ENCODE measurements around the gene SLC16A9.
"Not testable (repeated sequence)": the region's sequence is repeated elsewhere in the genome, so short reads cannot be mapped to it uniquely, and the experiment has no call there.

Gene SLC16A9

DNA sequence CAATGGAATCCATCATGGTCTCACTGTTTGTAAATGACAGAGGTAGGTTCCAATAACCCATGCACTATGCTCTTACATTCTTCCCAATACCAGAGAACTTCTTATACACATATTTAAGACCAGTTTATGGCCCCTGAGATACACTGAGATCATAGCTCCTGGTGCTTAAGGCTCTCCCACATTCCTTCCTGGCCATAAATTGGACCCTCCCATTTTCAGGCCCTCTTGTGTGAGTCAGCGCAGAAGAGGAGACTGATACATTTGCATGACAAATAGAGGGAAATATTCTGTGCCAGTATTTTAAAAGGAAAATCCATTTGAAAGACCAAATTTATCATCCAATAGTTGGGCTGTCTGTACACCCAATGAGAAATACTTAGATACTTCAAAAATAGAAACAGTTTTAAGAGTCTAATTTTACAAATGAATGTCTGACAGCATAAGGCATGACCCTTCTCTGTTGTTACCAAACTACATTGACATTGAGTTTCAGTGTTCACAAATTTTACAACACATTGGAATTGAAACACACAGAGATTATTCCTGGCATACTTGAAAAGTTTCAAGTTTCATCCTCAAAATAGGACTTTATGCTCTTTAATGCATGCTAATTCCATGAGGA is 35.3 kb downstream of the SLC16A9 start:
- no peak for FAIRE-seq

DNA sequence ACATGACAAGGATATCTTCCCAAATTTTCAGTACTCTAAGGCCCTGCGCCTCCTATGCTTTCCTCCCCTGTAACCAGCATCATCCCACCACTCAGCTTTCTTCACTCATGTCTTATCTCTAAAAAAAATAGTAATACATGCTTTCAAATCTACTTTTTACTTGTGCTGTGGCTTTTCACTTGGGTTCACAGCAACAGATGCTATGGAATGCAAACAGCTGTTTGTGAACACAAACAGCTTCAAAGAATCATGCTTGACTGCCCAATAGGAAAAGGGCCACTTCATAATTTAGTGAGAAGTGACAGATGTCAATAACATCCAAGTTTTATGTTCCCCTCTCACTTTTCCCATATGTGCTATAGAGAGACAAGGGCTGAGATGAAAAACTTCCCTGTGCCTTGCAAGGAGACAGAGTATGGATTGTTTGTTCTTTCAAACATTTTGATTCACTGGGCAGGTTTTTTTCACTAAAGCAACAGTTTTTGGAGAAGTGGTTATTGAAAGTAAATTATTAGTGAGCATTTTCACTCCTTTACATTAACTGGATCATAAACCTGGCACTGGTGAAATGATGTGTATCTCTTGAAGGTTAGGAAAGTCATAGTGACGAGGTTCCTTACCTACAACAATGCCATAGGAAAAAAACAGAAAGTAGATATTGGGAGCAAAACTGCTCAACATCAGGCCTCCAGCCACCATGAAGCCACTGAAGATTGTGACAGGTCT is 37.3 kb downstream of the SLC16A9 start:
- no peak for FAIRE-seq

DNA sequence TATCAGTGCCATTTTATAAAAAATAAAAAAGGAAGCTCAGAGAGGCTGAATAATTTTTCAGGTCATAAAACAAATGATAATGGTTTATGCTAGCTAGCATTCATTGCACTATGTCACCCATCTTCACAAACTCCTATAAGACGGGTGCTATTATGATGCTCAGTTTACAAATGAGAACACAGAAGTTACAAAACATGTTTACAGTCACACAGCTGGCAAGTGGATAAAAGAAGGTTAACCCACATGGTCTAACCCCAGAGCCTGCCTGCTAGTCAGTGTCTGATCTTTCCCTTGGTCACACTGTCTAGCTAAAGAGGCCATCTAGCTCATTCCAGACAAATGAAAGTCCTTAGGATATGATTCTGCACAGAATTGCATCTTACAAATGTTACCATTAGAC is 39.4 kb downstream of the SLC16A9 start:
- no peak for FAIRE-seq

DNA sequence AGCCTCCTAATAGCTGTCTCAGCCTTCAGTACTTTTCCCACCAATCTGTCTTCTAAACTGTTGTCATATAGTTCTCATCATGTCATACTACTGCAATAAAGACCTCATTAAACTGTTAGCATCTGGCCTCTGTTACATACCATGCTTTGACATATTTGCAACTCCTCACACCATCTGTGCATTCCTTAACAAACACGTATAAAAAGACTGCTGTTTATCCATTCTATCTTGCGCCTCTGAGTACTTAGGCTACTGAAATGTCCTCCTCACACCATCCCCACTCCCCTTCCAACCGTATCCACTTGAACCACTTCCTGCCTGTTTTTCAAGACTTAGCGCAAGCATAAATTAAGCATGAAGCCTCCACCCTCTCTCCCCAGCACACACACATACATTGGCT is 41.6 kb downstream of the SLC16A9 start:
- FAIRE-seq = no peak

DNA sequence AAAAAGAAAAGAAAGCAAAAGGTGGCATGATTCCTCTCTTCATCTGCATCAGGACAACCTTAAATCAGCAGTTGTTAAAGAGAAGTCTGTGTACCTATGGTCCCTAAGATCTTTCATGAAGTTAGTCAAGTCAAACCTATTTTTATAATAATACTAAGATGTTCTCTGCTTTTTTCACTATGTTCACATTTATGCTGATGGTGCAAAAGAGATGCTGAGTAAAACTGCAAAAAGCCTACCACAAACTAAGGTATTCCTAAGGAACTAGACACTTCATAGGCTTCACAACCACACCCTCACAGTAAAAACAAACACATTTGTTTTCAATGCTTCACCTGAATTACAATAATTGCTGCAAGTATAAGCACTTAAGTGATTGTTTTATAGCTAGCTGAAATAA is 43.3 kb downstream of the SLC16A9 start:
- no peak for FAIRE-seq

DNA sequence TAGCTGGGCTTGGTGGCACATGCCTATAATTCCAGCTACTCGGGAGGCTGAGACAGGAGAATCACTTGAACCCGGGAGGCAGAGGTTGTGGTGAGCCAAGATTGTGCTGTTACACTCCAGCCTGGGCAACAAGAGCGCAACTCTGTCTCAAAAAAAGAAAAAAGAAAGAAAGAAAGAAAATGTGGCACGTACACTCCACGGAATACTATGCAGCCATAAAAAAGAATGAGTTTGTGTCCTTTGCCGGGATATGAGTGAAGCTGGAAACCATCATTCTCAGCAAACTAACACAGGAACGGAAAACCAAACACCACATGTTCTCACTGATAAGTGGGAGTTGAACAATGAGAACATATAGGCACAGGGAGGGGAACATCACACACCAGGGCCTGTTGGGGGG is 46.4 kb downstream of the SLC16A9 start:
- FAIRE-seq = not testable (repeated sequence)

DNA sequence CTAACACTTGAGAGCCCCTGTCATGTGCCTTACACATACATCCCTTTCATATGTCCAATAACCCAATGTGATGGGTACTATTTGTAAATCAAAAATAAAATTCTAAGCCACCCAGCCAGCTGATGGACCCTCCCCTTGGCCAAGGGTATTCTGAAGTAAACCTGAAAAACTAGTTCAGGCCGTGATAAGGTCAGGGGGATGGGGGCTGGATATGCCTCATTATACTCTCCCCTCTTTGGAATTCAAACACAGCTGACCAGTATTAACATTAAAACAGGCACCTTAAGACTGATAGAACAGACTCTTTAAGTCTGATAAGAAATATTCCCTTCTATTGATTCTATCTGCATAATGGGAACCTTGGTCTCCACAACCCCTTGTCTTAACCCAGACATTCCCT is 51.9 kb downstream of the SLC16A9 start:
- FAIRE-seq = no peak

DNA sequence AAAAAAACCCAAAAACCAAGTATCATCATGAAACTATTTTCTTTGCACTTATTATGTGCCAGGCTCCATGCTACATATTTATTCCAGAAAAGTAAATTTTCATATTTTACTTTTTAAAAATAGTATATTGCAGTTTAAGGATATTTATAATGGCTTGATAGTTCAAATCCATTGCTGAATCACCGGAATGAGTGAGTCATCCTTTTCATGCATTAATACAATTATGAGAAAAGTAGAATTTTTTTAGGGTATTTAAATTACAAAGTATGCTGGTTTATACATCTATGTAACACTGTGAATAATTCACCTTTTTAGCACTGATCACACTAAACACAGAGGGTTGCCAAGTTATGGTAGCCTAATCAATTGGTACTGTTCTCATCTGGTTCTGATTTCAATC is 54.3 kb downstream of the SLC16A9 start:
- no peak for FAIRE-seq

DNA sequence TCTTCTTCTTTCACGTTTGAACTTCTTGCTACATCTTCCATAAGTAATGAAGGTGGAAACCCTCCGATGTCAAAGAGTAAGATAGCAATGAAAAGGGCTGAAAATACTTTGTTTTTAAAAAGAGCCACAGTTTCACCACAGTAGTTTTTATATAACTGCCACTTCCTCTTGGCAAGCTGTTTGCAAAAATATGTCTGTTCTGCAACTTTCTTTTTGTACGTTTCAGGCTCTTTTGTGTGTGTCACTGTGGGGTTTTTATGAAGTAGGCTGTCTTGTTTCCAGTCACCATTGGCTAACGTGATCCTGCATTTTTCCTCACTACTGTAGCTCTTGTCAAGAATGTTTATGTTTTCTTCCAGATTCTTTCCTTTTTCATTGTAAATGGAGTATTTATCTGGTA is 55.6 kb downstream of the SLC16A9 start:
- FAIRE-seq = no peak

DNA sequence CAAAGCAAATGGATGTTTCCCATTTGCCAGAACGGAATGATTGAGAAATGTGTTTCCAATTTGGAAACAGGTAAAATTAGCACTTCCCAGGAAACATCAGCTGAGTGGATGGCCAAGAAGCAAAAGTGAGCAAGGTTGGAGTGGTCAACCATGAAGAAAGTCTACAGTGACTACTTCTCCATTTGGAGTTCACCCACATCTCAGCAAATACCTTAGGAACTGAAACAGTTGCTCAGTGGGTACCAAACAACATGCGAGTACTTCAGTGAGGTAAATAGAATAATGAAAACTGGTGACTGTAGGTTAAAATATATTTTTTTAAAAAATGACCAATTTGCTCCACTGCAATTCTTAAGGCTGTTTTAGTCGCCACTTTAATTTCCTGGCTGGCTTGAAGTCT is 57.7 kb downstream of the SLC16A9 start:
- FAIRE-seq = no peak

DNA sequence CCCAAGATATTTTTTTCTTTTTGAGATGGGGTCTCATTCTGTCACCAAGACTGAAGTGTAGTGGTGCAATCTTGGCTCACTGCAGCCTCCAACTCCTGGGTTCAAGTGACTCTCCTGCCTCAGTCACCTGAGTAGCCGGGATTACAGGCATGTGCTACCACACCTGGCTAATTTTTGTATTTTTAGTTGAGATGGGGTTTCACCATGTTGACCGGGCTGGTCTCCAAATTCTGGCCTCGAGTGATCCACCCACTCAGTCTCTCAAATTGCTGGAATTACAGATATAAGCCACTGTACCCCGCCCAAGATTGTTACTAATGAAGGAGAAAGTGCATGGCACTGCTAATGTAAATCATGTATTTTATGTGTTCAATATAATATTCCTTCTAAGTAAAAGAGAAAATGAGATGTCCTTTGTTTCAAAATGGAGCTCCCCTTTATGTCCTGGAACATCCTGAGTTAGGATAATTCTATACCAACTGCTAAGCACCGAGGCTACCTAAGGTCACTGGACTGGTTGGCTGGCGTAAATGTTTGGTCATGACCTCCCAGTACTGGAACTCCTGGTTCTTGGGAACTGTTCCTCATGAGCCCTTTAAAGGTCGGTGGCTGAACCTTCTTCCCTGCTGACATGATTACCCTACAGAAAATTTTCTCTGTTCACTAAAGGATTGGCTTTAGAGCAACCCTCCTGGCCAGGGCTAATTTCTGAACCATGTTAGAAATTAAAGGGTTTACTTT is 59.9 kb downstream of the SLC16A9 start:
- no peak for FAIRE-seq

DNA sequence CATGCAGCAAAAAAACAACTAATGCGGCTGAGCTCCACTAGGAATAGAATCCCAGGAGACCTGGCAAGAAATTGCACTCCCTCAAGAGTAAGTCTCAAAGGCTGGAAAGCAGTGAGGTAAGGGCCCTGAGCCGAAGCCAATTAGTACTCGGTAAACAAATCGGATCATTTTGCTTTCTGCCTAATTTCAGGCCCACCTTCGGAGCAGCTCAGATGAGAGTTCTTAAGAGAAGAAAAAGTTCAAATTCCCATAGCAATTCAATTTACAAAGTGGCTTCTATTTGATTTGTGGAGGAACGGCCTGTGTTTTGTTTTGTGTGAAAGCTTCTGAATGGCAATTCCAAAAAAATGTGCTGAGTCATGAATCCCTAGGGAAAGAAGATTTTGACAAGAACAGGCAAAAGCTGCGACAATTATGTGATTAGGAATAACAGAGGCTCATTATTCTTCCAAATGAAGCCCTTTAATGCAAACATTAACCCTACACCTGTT is 60.9 kb downstream of the SLC16A9 start:
- FAIRE-seq = no peak

DNA sequence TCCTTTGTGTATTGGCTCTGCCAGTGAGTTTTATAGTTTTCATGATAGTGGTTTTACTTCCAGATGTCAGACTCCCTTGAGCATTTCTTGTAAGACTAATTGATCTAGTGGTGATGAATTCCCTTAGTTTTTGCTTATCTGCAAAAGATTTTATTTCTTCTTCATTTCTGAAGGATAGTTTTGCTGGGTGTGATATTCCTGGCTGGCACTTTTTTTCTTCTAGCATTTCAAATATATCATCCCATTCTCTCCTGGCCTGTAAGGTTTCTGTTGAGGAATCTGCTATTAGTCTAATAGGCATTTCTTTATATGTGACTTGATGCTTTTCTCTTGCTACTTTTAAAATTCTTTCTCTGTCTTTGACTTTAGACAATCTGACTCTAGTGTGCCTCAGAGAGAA is 64.8 kb downstream of the SLC16A9 start:
- FAIRE-seq = no peak

DNA sequence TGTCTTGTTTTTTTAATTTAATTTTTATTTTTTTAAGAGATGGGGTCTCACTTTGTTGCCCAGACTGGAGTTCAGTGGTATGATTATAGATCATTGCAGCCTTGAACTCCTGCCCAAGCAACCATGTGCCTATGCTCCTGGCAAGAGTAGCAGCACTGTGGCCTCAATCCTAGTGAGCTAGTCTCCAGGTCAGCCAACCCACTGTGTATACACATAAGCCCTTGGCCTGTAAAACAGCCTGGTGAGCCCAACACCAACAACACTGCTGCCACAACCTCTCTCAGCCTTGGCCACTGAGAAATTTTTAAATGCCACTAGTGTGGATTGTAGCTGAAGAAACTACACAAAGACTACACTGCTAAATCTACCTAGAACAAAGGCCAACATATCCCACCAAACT is 68.0 kb downstream of the SLC16A9 start:
- FAIRE-seq = not testable (repeated sequence)

DNA sequence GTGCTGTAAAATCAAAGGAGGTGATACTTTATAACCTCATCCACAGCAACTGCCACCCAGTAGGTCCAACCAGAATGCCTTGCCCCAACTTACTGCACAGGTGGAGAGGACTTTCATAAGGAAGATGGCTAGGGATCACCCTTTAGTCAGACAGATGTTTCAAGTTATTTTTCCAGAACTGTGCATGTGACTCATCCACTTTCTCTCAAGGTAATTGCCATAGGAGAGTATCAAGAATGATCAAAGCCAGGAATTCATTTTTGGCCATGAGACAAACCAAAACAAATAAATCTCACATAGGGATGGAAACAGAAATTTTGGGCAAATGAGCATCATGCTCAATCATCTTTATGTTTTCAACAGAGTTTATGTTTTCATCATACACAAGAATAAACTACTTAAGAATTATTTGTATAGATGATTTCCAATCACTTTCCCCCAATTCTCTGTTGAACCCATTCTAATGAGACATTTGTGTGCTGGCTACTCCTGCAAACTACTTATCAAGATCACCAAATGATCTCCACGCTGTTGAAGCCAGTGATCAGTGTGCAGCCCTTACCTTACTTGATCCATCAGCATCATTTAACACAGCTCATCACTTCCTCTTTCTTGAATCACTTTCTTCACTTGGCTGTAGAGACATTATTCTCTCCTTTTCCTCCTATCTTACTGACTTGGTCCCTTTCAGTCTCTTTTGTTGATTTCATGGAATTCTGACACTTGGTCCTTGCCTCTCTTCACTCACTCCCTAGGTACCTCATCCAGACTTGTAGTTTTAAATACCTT is 74.0 kb downstream of the SLC16A9 start:
- FAIRE-seq = no peak

DNA sequence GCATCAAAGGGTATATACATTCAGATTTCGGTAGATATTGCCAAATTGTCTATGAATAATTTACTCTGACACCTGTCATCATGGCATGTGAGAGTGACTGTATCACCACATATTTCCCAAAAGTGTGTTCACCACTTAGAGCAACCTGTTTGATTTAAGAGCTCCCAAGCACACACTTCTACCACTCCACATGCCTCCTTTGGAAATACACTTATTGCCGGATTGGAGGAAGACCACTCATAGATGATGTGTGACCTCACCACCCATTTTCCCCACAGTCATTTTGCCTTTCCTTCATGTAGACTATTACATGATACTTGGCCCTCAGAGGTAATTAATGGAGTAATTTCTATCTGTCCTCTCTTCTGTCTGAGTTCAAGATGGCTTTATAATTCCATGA is 75.5 kb downstream of the SLC16A9 start:
- no peak for FAIRE-seq

DNA sequence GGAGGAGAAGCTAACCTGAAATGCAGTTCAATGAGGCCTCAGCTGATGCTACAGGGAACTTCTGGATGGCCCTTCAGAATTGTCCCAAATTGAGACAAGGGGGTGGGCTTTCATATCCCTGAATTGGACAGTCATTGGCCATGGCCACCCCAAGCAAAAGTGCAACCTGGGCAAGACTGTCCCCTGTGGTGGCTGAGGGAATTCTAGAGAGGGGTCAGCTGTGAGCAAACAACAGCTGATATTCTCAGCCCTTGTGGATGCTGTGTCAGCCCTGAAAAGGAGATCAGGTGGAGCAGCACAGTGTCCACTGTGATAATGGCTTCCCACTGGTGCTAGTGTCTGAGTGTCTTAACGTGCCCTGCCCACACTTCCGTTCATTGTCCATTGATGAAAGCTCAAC is 76.6 kb downstream of the SLC16A9 start:
- no peak for FAIRE-seq

DNA sequence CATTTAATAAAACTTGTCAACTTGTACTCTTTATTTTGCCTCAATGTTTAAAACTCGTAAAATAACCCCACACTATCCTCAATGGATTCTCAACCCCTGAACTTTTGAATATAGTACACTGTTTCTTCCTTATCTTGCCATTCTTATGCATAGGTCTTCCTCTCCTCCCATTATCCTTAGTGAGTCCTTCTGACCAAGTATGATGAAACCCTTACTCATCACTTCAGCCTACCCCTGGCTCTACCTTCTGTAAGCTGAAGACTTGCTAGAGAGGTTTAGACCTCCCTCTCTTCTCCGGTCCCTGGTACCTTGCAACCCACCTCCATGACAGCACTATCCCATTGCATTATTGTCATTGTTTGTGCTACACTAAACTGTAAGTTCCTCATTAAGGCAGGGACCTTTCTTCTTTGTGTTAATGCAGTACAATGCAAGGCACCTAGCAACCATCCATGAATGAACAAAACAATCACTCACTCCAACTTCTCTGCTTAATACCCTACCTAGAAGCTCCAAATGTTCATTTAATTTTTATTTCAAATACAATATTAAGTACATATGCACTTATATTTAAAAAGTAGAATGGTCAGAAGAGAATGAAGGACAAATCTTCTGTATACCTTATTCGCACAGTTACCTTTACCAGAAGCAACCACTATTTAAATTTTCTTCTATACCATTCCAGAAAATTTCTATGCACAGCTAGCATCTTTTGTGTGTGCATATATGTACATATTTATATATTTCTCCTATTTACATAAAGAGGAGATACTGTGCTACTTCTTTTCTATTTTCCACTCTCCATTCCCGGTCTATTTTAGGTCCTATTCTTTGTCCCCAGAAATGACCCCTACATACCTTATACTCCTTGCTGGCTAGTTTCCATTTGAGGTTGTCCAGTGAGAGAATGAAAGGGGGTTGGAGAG is 77.5 kb downstream of the SLC16A9 start:
- no peak for FAIRE-seq

DNA sequence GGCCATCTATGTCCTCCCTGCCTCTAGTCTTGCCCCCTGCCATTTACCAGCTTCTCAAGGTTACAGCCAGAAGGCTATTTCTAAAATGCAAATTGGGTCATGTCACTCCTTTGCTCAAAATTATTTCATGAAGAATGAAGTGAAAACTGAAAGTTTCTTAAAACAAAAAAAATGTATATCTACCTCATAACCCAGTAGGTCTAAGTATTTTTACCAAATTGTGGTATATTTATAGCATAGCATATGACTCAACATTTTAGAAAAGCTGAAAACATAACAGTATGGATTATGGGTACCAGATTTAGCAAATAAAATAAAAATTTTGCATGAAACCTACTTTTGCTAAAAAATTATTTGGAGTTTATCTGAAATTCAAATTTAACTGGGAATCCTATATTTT is 78.4 kb downstream of the SLC16A9 start:
- no peak for FAIRE-seq

DNA sequence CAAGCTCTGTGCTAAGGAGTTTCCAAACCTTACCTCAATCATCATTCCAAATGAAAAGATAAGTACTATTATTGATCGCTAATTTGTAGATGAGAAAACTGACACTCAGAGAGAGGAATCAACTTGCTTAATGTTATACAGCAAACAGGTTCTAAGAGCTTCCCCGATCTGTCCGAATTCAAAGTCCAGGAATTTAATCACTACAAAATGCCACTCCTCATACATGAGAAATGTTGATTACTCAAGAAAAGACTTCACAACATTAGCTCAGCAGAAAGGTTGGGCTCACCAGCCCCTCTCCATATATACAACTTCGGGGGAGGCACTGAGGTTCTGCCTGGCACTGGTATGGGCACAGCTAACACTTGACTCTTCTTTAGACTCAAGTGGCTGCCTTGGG is 80.7 kb downstream of the SLC16A9 start:
- FAIRE-seq = no peak

DNA sequence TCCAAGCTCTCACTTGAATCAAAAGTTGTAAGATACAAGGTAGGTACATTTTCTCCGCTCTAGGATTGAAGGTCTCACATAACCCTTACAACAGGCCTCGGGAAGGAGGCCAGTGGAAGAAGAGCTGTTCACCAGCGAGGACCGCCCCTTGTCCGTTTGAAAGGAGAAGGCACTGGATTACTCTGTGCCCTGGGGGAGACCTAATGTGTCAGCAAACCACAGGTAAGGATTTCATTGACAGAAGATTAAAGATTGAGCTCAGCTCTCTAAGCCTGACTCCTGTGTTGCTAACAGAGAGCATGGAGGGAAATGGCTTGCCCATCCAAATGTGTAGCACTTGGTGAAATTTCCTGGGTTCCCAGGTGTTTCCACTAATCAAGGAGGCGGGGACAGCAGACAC is 81.2 kb downstream of the SLC16A9 start:
- FAIRE-seq = no peak
